ENCODE measurements around the gene TLE5. TPM values are rescaled to one million over a fixed set of nuclear protein-coding genes. Genes with fewer than 3 reads are reported as not detected.
A peak's percentile ranks its signal among the peaks of the same experiment; 100 is the strongest.

The TLE5 gene
- total RNA-seq, 4 donors from 2014 or later: 449 to 1,111 (median 479) TPM

- H3K27me3 ChIP-seq: peaks cover 0 to 4% of the 10 kb centered on the region in 2 donors
- DNase-seq (ENCODE audit: low spot score in 2 of 2): no peak
- WGBS, 2 donors: 4 to 12% methylated on average over 15 to 52 of the region's 85 CpGs
- peaks cover 0 to 52% (median 7%) of the 10 kb centered on the region in 4 donors for H3K4me1 ChIP-seq
- no peak for TF ChIP-seq EP300 (IDR thresholded peaks at IDR 0.05)
- no peak for TF ChIP-seq POLR2A (IDR thresholded peaks at IDR 0.05)
- no peak for TF ChIP-seq CTCF (IDR thresholded peaks at IDR 0.05)
- H3K9me3 ChIP-seq: no peaks in the 10 kb centered on the region
- peak within 1 kb of the TSS; percentile 56 to 84 (median 73) for H3K4me3 ChIP-seq
- peaks cover 0 to 18% (median 0%) of the 10 kb centered on the region in 3 donors for H3K36me3 ChIP-seq
- H3K27ac ChIP-seq: peak within 1 kb of the TSS; percentile 80 to 94 (median 88)
Observed at GRCh38 chr19:3029065-3029923, 33.0 kb downstream of the TLE5 start, which contains the start of gene TLE2. Gene TLE2 (minus strand): TSS chr19:3029280. CDS start chr19:3028904, 376 bp downstream.

GRCh38 chr19:3028305-3029064 is 33.8 kb downstream of the TLE5 start:
- H3K4me1 ChIP-seq: peaks cover 0 to 44% (median 7%) of the 10 kb centered on the region in 4 donors
- H3K36me3 ChIP-seq: peaks cover 0 to 18% (median 0%) of the 10 kb centered on the region in 3 donors
- WGBS, 2 donors: 2 to 6% methylated on average over 26 to 32 of the region's 40 CpGs
- no peak for TF ChIP-seq POLR2A (IDR thresholded peaks at IDR 0.05)
- TF ChIP-seq EP300 (IDR thresholded peaks at IDR 0.05): no peak
- no peak for TF ChIP-seq CTCF (IDR thresholded peaks at IDR 0.05)
- H3K9me3 ChIP-seq: no peaks in the 10 kb centered on the region
- peak overlapping the region; percentile 56 to 84 (median 73) for H3K4me3 ChIP-seq
- peak overlapping the region; percentile 80 to 94 (median 88) for H3K27ac ChIP-seq
- H3K27me3 ChIP-seq: peaks cover 0 to 4% of the 10 kb centered on the region in 2 donors
- no peak for DNase-seq (ENCODE audit: low spot score in 2 of 2)

- Histone ChIP-seq H3K27ac (peak overlapping the region; percentile 80 to 94 (median 88)), H3K27me3 (peaks cover 0 to 4% of the 10 kb centered on the region in 2 donors), H3K4me1 (peaks cover 0 to 43% (median 7%) of the 10 kb centered on the region in 4 donors), H3K4me3 (peak overlapping the region in 3 of 4 donors; percentile 56 to 84 (median 81)), H3K9me3 (no peaks in the 10 kb centered on the region), H3K36me3 (peaks cover 0 to 18% (median 0%) of the 10 kb centered on the region in 3 donors)
- 56 to 62% methylated on average over 7 of the region's 9 CpGs for WGBS, 2 donors
- no peak for DNase-seq (ENCODE audit: low spot score in 2 of 2)
- TF ChIP-seq POLR2A (IDR thresholded peaks at IDR 0.05) (no peak), EP300 (IDR thresholded peaks at IDR 0.05) (no peak), CTCF (IDR thresholded peaks at IDR 0.05) (no peak)
Observed at GRCh38 chr19:3027981-3028304, 34.4 kb downstream of the TLE5 start.

GRCh38 chr19:3027292-3027691 is 35.0 kb downstream of the TLE5 start:
- H3K36me3 ChIP-seq: peaks cover 0 to 18% (median 0%) of the 10 kb centered on the region in 3 donors
- TF ChIP-seq POLR2A (IDR thresholded peaks at IDR 0.05): no peak
- no peak for TF ChIP-seq EP300 (IDR thresholded peaks at IDR 0.05)
- no peak for TF ChIP-seq CTCF (IDR thresholded peaks at IDR 0.05)
- H3K27me3 ChIP-seq: peaks cover 0 to 4% of the 10 kb centered on the region in 2 donors
- no peaks in the 10 kb centered on the region for H3K9me3 ChIP-seq
- H3K4me1 ChIP-seq: peaks cover 0 to 43% (median 7%) of the 10 kb centered on the region in 4 donors
- peak overlapping the region in 3 of 4 donors; percentile 80 to 94 (median 93) for H3K27ac ChIP-seq
- no peak for DNase-seq (ENCODE audit: low spot score in 2 of 2)
- WGBS, 2 donors: 56 to 81% methylated on average over 2 of the region's 2 CpGs
- no peak overlapping the region for H3K4me3 ChIP-seq

All from tibial nerve (tissue), 4 donors.